Measurements from ENCODE around the gene CAD.
"Not testable (repeated sequence)": the region's sequence is repeated elsewhere in the genome, so short reads cannot be mapped to it uniquely, and the experiment has no call there.

CAD gene

GRCh38 chr2:27261241-27261925 lies 44.2 kb downstream of the CAD start:
- DNase-seq: no peak

- no peak for DNase-seq
Observed at GRCh38 chr2:27261926-27262298, 44.7 kb downstream of the CAD start.

GRCh38 chr2:27262379-27263286 lies 45.5 kb downstream of the CAD start, which contains the start of gene SLC30A3:
TSS of gene SLC30A3 (minus strand) at chr2:27263047. CDS start at chr2:27262906, 141 bp downstream.
- DNase-seq: peak; percentile 76

GRCh38 chr2:27263287-27264252 lies 46.4 kb downstream of the CAD start:
- DNase-seq: no peak

- no peak for DNase-seq
Observed at GRCh38 chr2:27264253-27264752, 47.1 kb downstream of the CAD start.

- peak; percentile 77 for DNase-seq
Observed at GRCh38 chr2:27264753-27265535, 47.8 kb downstream of the CAD start.

- no peak for DNase-seq
Observed at GRCh38 chr2:27265536-27265870, 48.3 kb downstream of the CAD start.

GRCh38 chr2:27268296-27268695 lies 51.1 kb downstream of the CAD start:
- DNase-seq: not testable (repeated sequence)

- no peak for DNase-seq
Observed at GRCh38 chr2:27270131-27270530, 53.0 kb downstream of the CAD start.

- DNase-seq: no peak
Observed at GRCh38 chr2:27270670-27271069, 53.5 kb downstream of the CAD start.

- no peak for DNase-seq
Observed at GRCh38 chr2:27271631-27272340, 54.6 kb downstream of the CAD start.

GRCh38 chr2:27272537-27273522 lies 55.7 kb downstream of the CAD start:
- DNase-seq: not testable (repeated sequence)

GRCh38 chr2:27275211-27276150 lies 58.3 kb downstream of the CAD start, which contains the start of gene DNAJC5G:
TSS of gene DNAJC5G (plus strand) at chr2:27275433. CDS start at chr2:27276729, 1,296 bp downstream.
- DNase-seq: no peak

- no peak for DNase-seq
Observed at GRCh38 chr2:27278010-27278409, 60.8 kb downstream of the CAD start.

- DNase-seq: no peak
Observed at GRCh38 chr2:27280826-27281225, 63.7 kb downstream of the CAD start.

- no peak for DNase-seq
Observed at GRCh38 chr2:27281442-27281841, 64.3 kb downstream of the CAD start.

GRCh38 chr2:27281855-27282559 lies 64.8 kb downstream of the CAD start, which contains the start of gene TRIM54:
TSS of gene TRIM54 (plus strand) at chr2:27282429. CDS start at chr2:27282732, 303 bp downstream.
- no peak for DNase-seq

- DNase-seq: no peak
Observed at GRCh38 chr2:27282892-27283291, 65.7 kb downstream of the CAD start.

Data from CD4-positive, alpha-beta T cell treated with Interleukin-15 for 1 hour (primary cell).